Karpas-422 (cell line): Measurements from ENCODE around the gene CALCB. TPM values are rescaled to one million over a fixed set of nuclear protein-coding genes. Genes with fewer than 3 reads are reported as not detected.

Source experiments
- DNase-seq: peaks from one replicate; pipeline ENCODE4 v3.0.0-alpha.2; 2015
- H2AFZ ChIP-seq: fragments of 200-600 bp; sonication (generic); 2 replicates; pipeline ENCODE4 v1.6.1; 2014; ENCODE audit warnings: antibody characterized with exemption, low read length, mixed read lengths
- H3K27ac ChIP-seq: fragments of 200-600 bp; sonication (generic); 2 replicates; pipeline ENCODE4 v1.5.1; 2014; ENCODE audit warnings: mild to moderate bottlenecking, low read length, moderate library complexity
- H3K27me3 ChIP-seq: fragments of 200-600 bp; sonication (generic); 2 replicates; pipeline ENCODE4 v1.6.1; 2014; ENCODE audit warnings: low read length, mixed read lengths
- H3K36me3 ChIP-seq: fragments of 200-600 bp; sonication (generic); 2 replicates; pipeline ENCODE4 v1.6.1; 2014; ENCODE audit warnings: low read length, mixed read lengths; ENCODE audit not compliant: insufficient read depth
- H3K4me1 ChIP-seq: fragments of 200-600 bp; sonication (generic); 2 replicates; pipeline ENCODE4 v1.6.1; 2014; ENCODE audit warnings: mild to moderate bottlenecking, low read length, mixed read lengths
- H3K4me2 ChIP-seq: fragments of 200-600 bp; sonication (generic); 2 replicates; pipeline ENCODE4 v1.6.1; 2014; ENCODE audit warnings: low read length, low read depth, mild to moderate bottlenecking; ENCODE audit not compliant: poor library complexity, severe bottlenecking
- H3K4me3 ChIP-seq: fragments of 200-600 bp; sonication (generic); 2 replicates; pipeline ENCODE4 v1.5.1; 2014; ENCODE audit warnings: mild to moderate bottlenecking, antibody characterized with exemption, low read length, mixed read lengths
- H3K79me2 ChIP-seq: fragments of 200-600 bp; sonication (generic); 2 replicates; pipeline ENCODE4 v1.6.1; 2014; ENCODE audit warnings: mild to moderate bottlenecking, low read length, mixed read lengths
- H3K9ac ChIP-seq: fragments of 200-600 bp; sonication (generic); 2 replicates; pipeline ENCODE4 v1.6.0; 2014; ENCODE audit warnings: low read length
- H3K9me2 ChIP-seq: fragments of 200-600 bp; sonication (generic), shearing (Covaris generic); replicated peaks from 2 replicates; pipeline ENCODE4 v1.6.0; 2014; ENCODE audit warnings: mild to moderate bottlenecking, low read length, moderate library complexity; ENCODE audit not compliant: insufficient read depth
- H3K9me3 ChIP-seq: fragments of 300-700, 200-600 bp; sonication (generic); 2 replicates; pipeline ENCODE4 v1.6.1; 2014; ENCODE audit warnings: low read length, mixed read lengths
- H4K20me1 ChIP-seq: fragments of 200-600 bp; sonication (generic); 2 replicates; pipeline ENCODE4 v1.6.1; 2014; ENCODE audit warnings: mild to moderate bottlenecking, antibody characterized with exemption, low read length, low read depth; ENCODE audit not compliant: insufficient read depth
- total RNA-seq: library from RNA; depleted of rRNA; stranded (reverse); fragments of >200 nt; shearing (Covaris generic); gene quantifications from 2 replicates; pipeline ENCODE4 v1.2.3, GENCODE V29; 2014; ENCODE audit warnings: low replicate concordance

Gene CALCB
- total RNA-seq, 1 experiment from 2014 or later, result 0.30 TPM

GRCh38 chr11:15093432-15093831 is 20.0 kb downstream of the CALCB start:
- Histone ChIP-seq H3K9me2 (no peaks in the 10 kb centered on the region), H3K4me2 (no peak overlapping the region), H3K9me3 (no peaks in the 10 kb centered on the region)

DNA sequence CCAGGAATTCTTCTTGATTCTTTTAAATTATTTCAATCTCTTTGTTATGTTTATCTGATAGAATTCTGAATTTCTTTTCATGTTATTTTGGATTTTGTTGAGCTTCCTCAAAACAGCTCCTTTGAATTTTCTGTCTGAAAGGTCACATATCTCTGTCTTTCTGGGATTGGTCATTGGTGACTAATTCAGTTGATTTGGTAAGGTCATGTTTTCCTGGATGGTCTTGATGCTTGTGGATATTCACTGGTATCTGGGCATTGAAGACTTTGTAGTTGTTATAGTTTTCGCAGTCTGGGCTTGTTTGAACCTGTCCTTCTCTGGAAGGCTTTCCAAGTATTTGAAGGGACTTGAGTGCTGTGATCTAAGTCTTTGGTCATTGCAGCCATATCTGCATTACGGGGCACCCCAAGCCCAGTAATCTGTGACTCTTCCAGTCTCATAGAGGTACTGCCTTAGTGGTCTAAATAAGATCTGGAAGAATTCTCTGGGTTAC is 22.4 kb downstream of the CALCB start:
- no peak for DNase-seq
- Histone ChIP-seq H3K9me2 (no peaks in the 10 kb centered on the region), H3K9ac (no peak overlapping the region), H2AFZ (no peak overlapping the region), H4K20me1 (no peaks in the 10 kb centered on the region), H3K4me3 (no peak overlapping the region), H3K36me3 (no peaks in the 10 kb centered on the region), H3K27ac (no peak overlapping the region), H3K4me2 (no peak overlapping the region), H3K79me2 (no peaks in the 10 kb centered on the region), H3K9me3 (no peaks in the 10 kb centered on the region), H3K4me1 (peaks cover 24% of the 10 kb centered on the region), H3K27me3 (no peaks in the 10 kb centered on the region)

More at GRCh38 chr11:15093432-15093831, 20.0 kb downstream of the CALCB start:
- no peak overlapping the region for H3K9ac ChIP-seq
- H3K27ac ChIP-seq, result no peak overlapping the region
- H3K36me3 ChIP-seq, result no peaks in the 10 kb centered on the region
- H3K4me1 ChIP-seq, result peaks cover 25% of the 10 kb centered on the region
- DNase-seq, result no peak
- no peaks in the 10 kb centered on the region for H3K27me3 ChIP-seq
- no peak overlapping the region for H2AFZ ChIP-seq
- no peak overlapping the region for H3K4me3 ChIP-seq
- H3K79me2 ChIP-seq, result no peaks in the 10 kb centered on the region
- no peaks in the 10 kb centered on the region for H4K20me1 ChIP-seq

DNA sequence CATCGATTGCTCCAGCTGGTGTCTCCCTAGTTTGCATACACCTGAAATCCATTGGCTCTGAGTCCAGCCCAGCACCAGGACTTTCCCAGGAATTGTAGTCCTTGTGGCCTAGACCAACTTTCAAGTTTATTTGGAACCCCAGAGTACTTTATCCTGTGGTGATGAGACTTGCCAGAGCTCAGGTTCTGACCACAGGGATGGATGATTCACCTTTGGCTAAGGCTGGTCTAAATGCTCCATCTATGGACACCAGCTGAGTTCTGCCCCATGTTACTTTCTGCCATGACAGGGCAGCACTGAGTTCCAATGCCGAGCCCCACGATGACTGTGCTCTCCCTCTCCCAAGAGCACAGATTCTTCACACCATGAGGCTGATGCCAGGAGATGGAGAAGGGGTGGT is 24.0 kb downstream of the CALCB start:
- no peak for DNase-seq
- no peak overlapping the region for H3K27ac ChIP-seq
- H4K20me1 ChIP-seq, result no peaks in the 10 kb centered on the region
- peaks cover 13% of the 10 kb centered on the region for H3K4me1 ChIP-seq
- no peaks in the 10 kb centered on the region for H3K9me2 ChIP-seq
- no peaks in the 10 kb centered on the region for H3K9me3 ChIP-seq
- H3K27me3 ChIP-seq, result no peaks in the 10 kb centered on the region
- H2AFZ ChIP-seq, result no peak overlapping the region
- no peak overlapping the region for H3K9ac ChIP-seq
- no peak overlapping the region for H3K4me2 ChIP-seq
- no peaks in the 10 kb centered on the region for H3K36me3 ChIP-seq
- no peak overlapping the region for H3K4me3 ChIP-seq
- no peaks in the 10 kb centered on the region for H3K79me2 ChIP-seq

DNA sequence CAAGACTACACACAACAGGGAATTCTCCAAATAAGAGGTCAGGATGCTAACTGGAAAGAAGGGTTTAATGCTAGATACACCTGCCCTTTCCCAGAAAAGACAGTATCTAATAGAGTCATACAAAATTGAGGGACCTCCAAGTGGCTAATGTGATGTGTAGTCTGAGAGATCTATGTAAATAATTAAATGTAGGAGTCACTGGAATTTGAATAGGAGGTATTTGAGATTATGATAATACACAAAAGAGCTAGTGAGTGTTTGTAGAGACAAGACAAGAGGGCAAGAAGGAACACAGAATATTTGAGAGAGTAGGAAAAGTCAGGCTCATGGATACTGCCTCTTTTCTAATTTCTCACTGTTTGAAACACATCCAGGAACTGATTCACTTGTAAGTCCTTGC is 25.9 kb downstream of the CALCB start:
- no peak overlapping the region for H3K27ac ChIP-seq
- no peak for DNase-seq
- H3K4me1 ChIP-seq, result peaks cover 12% of the 10 kb centered on the region
- no peak overlapping the region for H2AFZ ChIP-seq
- H3K9ac ChIP-seq, result no peak overlapping the region
- H3K79me2 ChIP-seq, result no peaks in the 10 kb centered on the region
- no peak overlapping the region for H3K4me2 ChIP-seq
- no peaks in the 10 kb centered on the region for H3K36me3 ChIP-seq
- no peaks in the 10 kb centered on the region for H3K9me3 ChIP-seq
- no peak overlapping the region for H3K4me3 ChIP-seq
- H4K20me1 ChIP-seq, result no peaks in the 10 kb centered on the region
- H3K27me3 ChIP-seq, result no peaks in the 10 kb centered on the region
- no peaks in the 10 kb centered on the region for H3K9me2 ChIP-seq

DNA sequence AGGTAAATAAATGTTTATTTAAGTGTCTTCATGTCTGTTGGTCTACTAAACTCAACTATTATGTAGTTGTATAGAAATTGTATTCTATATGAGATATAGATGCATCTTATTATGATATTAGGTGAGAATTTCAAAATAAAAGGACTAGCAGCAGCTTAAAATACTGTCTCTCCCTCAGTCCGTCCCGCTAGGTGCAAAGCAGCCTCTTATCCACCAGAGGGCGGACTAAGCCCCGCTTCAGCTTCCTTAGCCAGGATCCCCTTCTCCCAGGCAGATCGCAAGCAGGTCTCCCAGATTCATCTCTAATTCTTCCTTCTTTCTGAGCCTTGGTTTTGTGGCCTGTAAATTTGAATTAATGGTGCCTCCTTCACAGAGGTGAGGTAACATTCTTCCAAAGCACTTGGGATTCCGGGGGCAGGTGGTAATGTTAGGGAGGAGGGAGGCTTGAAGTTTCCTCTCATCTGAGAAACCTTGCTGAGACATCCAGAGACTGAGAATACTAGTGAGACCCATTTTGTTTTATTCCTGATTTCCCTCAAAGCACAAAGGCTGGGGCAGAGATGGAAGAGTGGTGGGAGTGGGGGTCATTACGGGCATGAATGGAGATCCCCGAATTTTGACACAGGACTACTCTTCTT is 27.8 kb downstream of the CALCB start:
- no peak overlapping the region for H3K4me3 ChIP-seq
- no peak overlapping the region for H3K4me2 ChIP-seq
- H3K27ac ChIP-seq, result no peak overlapping the region
- no peak overlapping the region for H3K9ac ChIP-seq
- H4K20me1 ChIP-seq, result no peaks in the 10 kb centered on the region
- no peak overlapping the region for H2AFZ ChIP-seq
- DNase-seq, result peak; percentile 87
- no peaks in the 10 kb centered on the region for H3K9me3 ChIP-seq
- peaks cover 24% of the 10 kb centered on the region for H3K4me1 ChIP-seq
- no peaks in the 10 kb centered on the region for H3K9me2 ChIP-seq
- H3K27me3 ChIP-seq, result no peaks in the 10 kb centered on the region
- no peaks in the 10 kb centered on the region for H3K36me3 ChIP-seq
- no peaks in the 10 kb centered on the region for H3K79me2 ChIP-seq

- H2AFZ ChIP-seq, result no peak overlapping the region
- peaks cover 43% of the 10 kb centered on the region for H3K4me1 ChIP-seq
- H3K36me3 ChIP-seq, result no peaks in the 10 kb centered on the region
- no peaks in the 10 kb centered on the region for H4K20me1 ChIP-seq
- H3K4me3 ChIP-seq, result no peak overlapping the region
- H3K27me3 ChIP-seq, result no peaks in the 10 kb centered on the region
- no peak overlapping the region for H3K9ac ChIP-seq
- H3K79me2 ChIP-seq, result no peaks in the 10 kb centered on the region
- no peak for DNase-seq
- no peak overlapping the region for H3K4me2 ChIP-seq
- no peaks in the 10 kb centered on the region for H3K9me2 ChIP-seq
- no peak overlapping the region for H3K27ac ChIP-seq
- no peaks in the 10 kb centered on the region for H3K9me3 ChIP-seq
Measured at GRCh38 chr11:15104166-15104565, 30.8 kb downstream of the CALCB start.

GRCh38 chr11:15106201-15106965 is 33.0 kb downstream of the CALCB start:
- Histone ChIP-seq H3K4me1 (peaks cover 61% of the 10 kb centered on the region), H3K27ac (no peak overlapping the region), H3K27me3 (no peaks in the 10 kb centered on the region), H4K20me1 (no peaks in the 10 kb centered on the region), H3K4me2 (no peak overlapping the region), H3K9ac (no peak overlapping the region), H3K36me3 (no peaks in the 10 kb centered on the region), H3K9me2 (no peaks in the 10 kb centered on the region), H2AFZ (no peak overlapping the region), H3K4me3 (no peak overlapping the region), H3K79me2 (no peaks in the 10 kb centered on the region), H3K9me3 (no peaks in the 10 kb centered on the region)
- DNase-seq, result peak; percentile 14

DNA sequence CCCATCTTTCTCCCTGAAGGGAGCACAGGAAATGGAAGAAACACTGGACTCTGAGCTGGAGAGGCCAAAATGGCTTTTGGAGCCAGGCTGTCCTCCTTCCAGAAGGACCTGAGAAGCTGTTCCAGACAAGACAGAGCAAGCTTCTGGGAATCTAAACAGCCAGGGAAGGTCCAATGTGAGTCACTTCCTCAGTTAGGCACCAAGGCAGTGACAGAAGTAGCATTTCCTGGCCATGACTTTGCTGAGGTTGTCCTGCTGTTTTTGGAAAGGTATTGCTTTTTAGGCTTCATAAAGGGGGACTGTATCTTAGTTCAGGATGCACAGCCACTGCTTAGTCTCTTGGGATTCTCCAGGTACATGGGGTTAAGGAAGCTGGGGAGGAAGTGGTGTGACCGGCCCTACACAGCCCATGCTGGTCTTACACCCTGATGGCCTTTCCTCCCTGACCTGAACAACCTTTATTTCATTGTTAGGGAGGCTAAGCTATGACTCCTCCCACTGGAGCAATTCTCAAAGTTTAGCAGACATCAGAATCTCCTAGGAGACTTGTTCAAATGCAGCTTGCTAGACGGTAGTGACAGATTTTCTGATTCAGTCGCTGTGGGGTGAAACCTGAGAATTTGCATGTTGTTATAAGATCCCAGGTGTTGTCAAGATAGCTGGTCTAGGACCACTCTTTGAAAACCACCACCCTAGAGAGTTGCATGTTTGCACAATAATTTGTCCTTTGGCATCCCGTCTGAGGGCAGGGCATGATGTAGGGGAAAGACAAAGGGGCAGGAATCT is 34.5 kb downstream of the CALCB start:
- Histone ChIP-seq H3K79me2 (no peaks in the 10 kb centered on the region), H3K4me3 (no peak overlapping the region), H3K9me3 (no peaks in the 10 kb centered on the region), H3K9me2 (no peaks in the 10 kb centered on the region), H3K9ac (no peak overlapping the region), H3K36me3 (no peaks in the 10 kb centered on the region), H3K27ac (no peak overlapping the region), H3K4me2 (peak overlapping the region; percentile 46), H2AFZ (no peak overlapping the region), H4K20me1 (no peaks in the 10 kb centered on the region), H3K4me1 (peaks cover 70% of the 10 kb centered on the region), H3K27me3 (no peaks in the 10 kb centered on the region)
- no peak for DNase-seq
